ENCODE measurements around the gene CLASP2. TPM values are rescaled to one million over a fixed set of nuclear protein-coding genes. Genes with fewer than 3 reads are reported as not detected.
"Not testable (repeated sequence)": the region's sequence is repeated elsewhere in the genome, so short reads cannot be mapped to it uniquely, and the experiment has no call there.

CLASP2 gene
- polyA plus RNA-seq, 5 donors: 38.6 to 73.2 (median 61.9) TPM

DNA sequence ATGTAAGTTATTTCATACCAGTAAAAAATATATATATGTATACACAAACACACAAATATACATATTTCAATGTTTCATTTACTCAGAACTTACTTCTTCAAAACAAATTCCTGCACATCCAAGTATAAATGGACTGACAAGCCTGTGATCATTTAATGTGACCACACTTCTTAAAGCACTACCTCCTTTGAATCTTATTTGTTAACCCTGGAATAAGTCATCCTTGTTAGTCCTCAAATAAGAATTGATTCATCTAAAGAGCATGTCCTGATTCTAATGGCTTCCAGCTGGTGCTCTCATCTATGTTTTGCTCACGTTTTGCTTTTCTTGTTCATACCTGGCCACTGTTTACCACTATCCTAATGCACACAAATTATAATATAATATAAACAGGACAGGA lies 173.9 kb downstream of the CLASP2 start:
- no peak for DNase-seq

DNA sequence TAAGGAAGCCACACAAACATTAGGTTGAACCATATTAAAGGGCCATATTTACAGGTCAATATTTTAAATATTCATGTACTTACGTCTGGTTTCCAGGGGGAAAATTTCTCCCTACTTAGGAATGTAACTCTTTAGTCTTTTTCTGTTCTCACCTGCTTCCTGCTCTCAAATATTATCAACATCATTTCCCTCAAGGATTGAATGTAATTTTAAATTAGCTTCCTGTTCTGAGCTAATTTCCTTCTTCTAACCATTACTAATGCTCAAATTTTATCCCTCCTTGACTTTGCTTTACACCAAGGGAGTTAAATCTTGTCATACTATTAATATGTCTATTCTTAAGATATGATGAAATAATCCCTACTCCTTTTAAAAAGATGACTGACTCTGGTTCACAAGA lies 174.5 kb downstream of the CLASP2 start:
- no peak for DNase-seq

DNA sequence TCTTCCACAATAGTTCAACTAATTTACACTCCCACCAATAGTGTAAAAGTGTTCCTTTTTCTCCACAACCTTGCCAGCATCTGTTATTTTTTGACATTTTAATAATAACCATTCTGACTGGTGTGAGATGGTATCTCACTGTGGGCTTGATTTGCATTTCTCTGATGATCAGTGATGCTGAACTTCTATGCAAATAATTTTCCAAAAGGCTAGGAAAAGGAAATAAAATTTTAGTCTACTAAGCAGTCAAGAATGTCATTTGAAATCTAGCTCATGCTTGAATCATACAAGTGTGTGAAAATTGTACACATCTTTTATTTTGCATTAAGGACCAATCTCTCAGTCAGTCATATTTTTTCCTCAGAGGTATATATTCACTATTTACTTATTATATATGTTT lies 176.1 kb downstream of the CLASP2 start:
- DNase-seq: no peak

DNA sequence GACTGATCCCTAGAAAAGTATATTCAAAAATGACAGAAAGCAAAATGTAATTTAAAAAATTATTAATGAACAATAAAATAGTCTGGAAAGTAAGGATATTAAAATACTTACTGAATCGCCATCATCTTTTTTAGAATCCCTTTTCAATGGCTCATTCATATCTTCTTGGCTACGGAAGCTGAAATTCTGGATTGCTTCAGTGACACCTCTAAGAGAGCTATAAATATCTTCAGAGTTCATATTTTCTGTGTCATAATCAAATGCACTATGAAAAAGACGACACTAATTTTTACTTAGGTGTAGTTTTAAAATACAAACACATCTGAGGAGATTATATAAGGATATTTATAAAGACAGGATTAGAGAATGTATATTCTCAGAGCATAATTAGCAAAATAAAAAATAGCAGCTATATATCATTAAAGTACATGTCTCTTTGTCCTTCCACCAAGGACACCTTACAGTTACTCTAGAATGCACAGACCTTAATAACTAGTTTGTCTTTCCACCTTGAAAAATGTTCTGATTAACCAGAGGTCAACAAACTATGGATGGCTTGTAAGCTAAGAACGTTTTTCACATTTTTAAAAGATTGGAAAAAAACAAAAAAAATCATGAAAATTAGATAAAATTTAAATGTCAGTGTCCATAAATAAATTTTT lies 179.2 kb downstream of the CLASP2 start:
- no peak for DNase-seq

DNA sequence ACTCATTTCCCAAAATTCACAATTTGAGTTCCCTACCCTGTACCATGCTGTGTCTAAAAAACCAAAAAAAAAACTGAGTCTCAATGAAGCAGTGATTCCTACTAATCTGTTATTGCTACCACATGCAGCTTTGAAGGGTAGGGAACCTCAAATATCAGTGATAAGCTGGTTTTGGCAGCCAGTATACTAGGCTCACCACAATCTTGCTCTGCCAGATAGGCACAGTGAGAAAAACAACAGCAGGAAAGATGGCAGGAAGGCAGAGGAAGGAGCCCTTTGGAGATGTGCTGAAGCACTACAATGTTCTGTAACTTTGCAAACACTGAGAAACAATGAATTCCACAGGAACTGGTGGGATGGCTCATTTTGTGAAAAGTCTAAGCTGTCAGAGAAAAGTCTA lies 180.9 kb downstream of the CLASP2 start:
- no peak for DNase-seq

DNA sequence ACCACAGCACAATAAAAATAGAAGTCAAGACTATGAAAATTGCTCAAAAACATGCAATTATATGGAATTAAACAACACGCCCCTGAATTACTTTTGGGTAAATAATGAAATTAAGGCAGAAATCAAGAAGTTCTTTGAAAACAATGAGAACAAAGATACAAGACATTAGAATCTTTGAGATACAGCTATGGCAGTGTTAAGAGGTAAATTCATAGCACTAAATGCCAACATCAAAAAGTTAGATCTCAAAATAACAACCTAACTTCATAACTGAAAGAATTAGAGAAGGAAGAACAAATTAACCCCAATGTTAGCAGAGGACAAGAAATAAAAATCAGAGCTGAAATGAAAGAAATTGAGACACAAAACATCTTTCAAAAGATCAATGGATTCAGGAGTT lies 191.3 kb downstream of the CLASP2 start:
- no peak for DNase-seq

DNA sequence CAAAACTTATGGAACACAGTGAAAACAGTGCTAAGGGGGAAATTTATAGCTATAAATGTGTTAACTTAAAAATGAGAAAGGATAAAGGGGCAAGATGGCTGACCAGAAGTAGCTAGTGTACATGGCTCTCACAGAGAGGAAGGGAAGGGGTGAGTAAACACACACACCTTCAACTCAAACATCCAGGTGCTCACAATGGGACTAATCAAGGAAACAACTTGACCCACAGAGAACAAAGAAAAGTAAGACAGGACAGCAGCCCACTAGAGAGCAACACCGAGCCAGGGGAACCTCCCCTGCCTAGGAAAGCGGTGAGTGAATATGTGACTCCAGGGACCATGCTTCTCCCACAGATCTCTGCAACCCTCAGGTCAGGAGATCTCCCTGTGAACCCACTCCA lies 192.8 kb downstream of the CLASP2 start:
- no peak for DNase-seq

DNA sequence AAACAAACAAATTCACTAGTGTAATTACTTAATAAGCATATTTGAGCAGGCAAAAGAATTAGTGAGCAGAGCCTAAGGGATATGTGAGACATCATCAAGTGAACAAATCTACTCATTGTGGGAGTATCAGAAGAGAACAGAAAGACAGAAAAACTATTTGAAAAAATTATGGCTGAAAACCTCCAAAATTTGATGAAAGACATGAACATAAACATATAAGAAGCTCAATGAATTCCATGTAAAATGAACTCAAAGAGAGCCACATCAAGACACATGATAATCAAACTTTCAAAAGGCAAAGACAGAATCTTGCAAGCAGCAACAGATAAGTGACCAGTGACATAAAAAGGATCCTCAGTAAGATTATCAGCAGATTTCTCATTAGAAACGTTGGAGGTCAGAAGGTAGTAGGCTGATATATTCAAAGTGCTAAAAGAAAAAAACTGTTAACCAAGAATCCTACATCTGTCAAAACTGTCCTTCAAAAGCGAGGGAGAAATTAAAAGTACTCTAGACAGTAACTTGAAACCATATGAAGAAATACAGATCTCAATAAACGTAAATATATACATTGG lies 194.9 kb downstream of the CLASP2 start:
- no peak for DNase-seq

DNA sequence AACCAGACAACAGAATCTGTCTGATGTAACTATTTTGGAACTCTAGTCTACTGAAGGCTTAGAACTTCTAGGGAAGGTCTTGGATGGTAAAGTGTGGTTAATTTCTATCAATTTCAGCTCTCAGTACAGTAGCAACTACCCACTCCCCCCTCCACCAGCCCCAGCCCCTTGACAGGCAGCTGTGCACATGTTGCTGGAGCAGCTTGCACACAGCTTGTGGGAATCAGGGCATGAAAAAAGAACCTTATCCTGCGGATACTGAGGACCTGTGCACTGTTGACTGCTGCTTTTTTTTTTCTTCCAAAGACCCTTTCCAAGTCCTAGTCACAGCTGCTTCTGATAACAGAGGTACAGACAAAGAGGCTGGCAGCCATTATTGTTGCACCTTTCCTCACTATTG lies 196.3 kb downstream of the CLASP2 start:
- DNase-seq: no peak

DNA sequence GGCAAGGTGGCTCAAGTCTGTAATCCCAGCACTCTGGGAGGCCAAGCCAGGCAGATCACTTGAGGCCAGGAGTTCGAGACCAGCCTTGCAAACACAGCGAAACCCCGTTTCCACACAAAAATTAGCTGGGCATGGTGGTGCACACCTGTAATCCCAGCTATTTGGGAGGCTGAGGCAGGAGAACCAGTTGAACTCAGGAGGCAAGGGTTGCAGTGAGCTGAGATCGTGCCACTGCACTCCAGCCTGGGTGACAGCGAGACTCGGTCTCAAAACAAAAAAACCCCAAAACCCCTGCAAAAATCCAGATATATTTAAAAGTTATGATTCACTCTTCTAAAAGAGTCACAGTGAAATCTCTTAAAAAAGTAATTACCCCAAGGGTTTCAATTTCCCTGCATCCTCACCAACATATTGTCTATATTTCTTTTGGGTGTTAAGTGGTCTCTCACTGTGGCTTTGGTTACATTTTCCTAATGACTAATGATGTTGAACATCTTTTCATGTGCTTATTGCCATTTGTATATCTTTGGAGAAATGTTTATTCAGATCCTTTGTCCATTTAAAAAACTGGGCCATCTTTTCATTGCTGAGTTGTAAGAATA lies 204.7 kb downstream of the CLASP2 start:
- DNase-seq: no peak

DNA sequence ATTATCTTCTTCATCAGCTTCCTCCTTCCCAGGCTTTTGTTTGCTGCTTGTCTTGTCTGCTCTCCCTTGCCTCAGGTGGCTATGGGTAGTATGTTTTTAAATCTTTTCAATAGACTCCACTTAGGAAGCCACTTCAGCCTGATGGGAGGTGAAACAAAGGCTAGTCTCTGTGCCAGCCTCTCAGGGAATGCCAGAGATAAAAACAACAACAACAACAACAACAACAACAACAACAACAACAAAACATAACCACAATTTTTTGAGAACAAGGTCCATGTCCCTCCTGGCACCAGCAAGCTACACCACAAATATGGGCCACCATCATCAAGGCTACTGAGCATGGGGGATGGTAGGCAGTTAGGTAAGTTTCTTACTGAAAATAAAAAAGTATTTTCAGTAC lies 213.0 kb downstream of the CLASP2 start:
- DNase-seq: no peak

DNA sequence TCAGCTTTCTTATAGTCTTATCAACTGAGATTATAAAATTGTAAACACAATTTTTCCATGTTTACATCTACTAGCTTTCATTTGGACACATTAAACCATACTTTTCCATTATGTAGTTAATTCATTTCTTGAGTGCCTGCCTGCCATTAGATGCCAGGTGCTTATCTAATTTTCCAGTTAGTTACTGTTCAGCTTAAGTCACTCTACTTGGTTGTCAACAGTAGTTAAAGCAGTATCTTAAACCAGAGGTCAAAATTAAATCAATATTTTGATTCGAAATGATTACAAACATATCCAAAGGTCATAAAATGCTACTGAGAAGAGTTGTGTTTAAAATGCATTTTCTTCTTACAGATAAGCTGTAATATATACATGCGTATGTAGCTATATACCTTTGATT lies 221.6 kb downstream of the CLASP2 start:
- no peak for DNase-seq

DNA sequence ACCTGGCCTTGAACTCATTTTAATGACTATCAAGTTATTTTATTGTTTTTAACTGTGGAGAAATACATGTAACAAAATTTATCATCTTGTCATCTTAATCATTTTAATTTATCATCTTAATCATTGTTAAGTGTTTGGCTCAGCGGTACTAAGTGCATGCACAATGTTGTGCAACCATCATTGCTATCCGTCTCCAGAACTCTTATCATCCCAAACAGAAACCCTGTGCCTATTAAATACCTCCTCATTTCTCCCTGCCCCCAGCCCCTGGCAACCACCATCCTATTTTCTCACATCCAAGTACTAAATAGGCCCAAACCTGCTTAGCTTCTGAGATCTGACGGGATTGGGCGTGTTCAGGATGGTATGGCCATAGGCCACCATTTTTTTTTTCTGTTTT lies 226.3 kb downstream of the CLASP2 start:
- DNase-seq: no peak

DNA sequence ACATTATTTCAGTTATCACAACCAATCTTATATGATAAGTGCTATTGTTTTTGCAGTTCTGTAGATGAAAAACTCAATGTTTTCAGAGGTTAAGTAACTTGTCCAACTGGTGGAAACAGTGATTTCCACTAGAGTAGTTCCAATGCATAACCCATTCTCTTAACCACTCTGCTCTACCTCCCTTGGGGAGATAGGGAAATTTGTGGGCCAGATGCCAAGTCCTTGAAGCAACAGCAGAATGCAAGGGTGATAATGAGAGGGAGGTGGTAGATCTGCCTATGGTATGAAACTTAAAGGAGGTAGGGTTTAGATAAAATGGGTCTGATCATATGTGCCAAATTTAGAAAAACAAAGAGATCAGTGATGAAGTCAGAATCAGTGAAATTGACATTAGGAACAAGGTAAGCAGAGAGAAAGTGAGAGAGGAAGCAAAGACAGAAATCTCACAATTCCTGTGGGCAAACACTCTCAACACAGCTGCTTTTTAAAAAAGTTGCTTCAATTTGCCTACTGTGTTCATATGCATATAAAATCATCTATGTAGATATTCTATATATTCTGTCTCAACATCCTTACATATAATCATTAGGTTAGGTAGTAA lies 227.3 kb downstream of the CLASP2 start:
- peak in 1 of 2 donors; percentile 9 for DNase-seq

DNA sequence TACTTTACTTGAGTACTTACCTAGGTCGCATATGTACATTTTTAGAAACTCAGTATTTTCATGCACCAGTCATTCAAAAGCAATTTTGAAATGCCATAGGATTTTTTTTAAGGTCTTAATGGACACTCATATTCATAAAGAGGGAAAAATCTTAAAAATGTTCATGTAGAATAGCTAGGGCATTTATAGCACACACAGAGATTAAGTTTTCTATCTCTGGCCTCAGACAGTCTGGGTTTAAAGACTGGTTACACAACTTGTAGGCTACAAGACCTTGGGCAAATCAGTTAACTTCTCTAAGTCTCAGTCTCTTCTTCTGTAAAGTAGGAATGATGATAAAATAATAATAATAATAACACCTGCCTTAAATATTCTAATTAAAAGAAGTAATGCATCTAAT lies 229.4 kb downstream of the CLASP2 start:
- no peak for DNase-seq

DNA sequence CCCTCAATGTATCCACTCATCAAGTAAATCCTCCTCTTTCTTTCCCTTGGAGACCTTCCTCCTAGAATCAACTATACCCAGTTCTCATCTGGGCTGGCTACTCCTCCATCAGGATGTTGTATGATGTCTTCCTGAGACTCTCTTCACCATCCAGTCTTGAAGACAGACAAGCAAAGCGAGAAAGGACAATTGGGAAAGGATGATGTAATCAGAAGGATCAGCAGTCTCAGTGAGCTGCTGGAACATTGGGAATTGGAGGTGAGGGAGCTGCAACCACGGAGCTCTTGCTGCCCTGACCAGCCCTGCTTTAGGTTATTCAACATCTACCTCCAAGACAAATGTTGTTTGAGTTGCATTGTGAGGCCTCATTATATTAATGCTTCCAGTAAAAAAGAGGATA lies 229.8 kb downstream of the CLASP2 start:
- DNase-seq: no peak

DNA sequence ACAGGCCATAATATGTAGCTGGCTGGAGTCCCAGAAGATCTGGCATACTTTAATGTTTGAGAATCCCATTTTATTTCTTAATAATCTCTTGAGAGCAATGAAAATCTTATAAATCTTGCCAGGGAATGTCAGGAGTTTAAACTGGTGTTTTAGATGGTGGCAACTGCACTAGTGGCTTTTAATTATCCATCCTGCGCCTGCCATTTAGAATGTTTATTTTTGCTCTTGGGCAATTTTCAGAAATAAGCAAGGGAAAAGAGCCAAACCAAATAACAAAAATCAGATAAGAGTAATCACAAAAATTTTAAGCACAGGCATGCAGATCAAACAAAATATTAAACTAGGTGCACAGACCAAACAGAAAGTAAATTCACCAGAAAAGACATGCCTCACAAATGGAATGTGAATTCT lies 235.9 kb downstream of the CLASP2 start:
- peak; percentile 58 to 65 for DNase-seq

DNA sequence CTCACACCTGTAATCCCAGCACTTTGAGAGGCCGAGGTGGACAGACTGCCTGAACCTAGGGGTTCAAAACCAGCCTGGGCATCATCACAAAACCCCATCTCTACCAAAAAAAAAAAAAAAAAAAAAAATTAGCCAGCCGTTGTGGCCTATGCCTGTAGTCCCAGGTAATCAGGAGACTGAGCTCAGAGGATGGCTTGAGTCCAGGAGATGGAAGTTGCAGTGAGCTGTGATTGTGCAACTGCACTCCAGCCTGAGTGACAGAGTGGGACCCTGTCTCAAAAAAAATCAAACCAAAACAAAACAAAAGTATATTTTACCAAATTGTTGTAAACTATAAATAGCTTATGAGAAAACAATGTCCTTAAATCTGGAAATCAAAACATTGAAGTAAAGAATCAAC lies 243.2 kb downstream of the CLASP2 start:
- no peak for DNase-seq

DNA sequence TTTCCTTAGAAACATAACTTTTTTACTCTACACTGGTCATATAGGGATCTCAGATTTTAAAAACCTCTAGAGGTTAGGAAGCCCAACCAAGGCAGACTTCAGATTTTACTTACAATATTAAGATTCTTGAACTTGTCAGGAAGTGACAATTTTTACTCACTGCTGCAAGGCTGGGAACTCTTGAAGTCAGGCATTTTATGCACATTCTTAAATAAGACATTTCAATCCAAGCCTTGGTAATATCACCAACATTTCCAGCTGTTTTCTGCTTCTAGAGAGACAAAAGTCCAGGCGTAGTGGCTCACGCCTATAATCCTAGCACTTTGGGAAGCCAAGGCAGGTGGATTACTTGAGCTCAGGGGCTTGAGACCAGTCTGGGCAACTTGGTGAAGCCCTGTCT lies 244.2 kb downstream of the CLASP2 start:
- DNase-seq: no peak

DNA sequence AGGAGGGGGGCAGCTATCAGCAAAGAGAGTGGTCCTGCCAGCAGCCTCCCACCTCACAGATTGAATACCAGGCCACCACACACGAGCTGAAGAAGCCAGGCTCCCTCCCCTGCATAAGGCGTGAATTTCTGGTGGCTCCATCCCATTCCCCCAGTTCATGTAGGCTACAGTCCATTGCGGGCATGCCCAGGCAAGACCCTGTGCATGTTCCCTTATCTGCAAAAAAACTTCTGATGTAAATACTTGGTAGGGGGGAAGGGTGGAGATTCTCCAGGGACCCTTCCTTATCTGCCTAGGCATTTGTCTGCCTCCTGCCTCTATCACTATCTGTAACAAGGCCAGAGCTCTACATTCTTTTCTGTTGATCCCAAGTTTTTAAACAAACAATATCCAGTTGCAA lies 250.3 kb downstream of the CLASP2 start:
- DNase-seq: no peak

DNA sequence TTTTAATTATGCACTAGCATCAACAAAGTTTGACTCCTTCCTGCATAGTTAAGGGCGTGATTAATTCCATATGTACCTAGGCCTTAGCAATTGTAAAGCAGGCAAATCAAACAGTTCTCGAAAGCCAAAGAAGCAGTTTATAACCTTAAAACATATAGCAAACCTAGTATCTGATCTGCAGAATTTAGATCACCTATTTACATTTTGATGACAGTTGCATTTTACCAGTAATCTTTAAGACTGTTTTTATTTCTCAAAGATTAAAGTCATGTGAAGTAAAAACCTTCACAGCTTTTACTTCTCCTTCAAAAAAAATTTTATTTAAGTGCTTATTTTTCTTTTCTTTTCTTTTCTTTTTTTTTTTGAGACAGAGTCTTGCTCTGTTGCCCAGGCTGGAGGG lies 257.0 kb downstream of the CLASP2 start:
- DNase-seq: no peak

DNA sequence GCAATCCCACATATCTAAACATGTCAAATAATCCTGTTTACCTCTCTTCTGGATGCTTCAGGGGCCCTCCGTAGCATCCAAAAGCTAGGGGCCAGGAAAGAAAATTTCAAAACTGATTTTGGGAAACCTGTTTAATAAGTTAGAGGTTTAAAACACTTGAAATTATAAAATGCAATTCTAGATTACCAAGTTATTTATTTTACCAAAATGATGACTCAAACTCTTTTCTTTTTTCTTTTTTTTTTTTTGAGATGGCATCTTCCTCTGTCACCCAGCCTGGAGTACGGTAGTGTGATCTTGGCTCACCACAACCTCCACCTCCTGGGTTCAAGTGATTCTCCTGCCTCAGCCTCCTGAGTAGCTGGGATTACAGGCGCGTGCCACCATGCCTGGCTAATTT lies 258.5 kb downstream of the CLASP2 start:
- not testable (repeated sequence) for DNase-seq

DNA sequence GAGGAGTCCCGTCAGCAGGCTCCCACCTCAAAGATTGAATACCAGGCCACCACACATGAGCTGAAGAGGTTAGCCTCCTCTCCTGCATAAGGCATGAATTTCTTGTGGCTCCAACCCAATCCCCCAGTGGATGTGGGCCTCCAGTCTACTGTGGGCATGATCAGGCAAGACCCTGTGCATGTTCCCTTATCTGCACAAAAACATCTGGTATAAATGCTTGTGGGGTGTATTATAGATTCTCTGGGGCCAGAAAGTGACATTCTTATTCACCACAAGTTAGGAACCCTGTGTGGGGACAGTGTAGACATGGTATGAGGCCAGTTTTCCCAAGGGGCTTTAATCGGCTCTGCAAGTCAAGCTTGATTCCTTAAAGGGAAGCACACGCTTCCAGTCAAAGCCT lies 259.6 kb downstream of the CLASP2 start:
- DNase-seq: no peak

Measured in right lung (tissue), 5 donors.